Body of pancreas (tissue), 4 donors: ENCODE data around the gene SLC16A6.

ENCODE experiments used
- POLR2A ChIP-seq, 3 donors: fragments of 450-650 bp; IDR thresholded peaks; one replicate each; pipeline ENCODE4 v1.6.1; 2016; ENCODE audit warnings: antibody characterized with exemption in 3 of 3, mild to moderate bottlenecking in 2 of 3
- TF ChIP-seq, protein P1 (sequence below), 7 experiments: fragments of 450-650 bp in 4 of 7; fragments of 200-600 bp in 3 of 7; sonication (generic) in 3 of 7; IDR thresholded peaks; one replicate each; pipeline ENCODE4 v1.5.1; 2016 to 2019; ENCODE audit warnings: antibody characterized with exemption in 7 of 7

DNA sequence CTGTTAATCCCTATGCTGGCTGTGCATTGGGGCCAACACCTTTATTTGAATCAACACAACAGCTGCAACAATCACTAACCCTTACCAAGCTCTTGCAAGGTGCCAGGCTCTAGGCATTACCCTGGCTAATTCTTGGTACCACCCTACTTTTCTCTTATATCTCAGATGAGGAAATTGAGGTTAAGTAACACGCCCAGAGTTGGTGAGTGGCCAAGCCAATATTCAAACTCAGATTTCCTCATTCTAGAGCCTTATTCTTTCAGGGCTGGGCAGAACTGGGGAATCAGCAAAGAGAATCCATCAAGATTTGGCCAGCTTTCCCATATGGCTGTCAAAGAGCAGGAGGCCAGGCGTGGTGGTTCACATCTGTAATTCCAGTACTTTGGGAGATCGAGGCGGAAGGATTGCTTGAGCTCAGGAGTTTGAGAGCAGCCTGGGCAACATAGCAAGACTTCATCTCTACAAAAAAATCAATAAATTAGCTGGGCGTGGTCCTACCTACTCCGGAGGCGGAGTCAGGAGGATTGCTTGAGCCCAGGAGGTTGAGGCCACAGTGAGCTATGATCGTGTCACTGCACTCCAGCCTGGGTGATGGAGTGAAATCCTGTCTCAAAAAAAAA lies 24.1 kb upstream of the SLC16A6 start:
- TF ChIP-seq, protein P1, sequence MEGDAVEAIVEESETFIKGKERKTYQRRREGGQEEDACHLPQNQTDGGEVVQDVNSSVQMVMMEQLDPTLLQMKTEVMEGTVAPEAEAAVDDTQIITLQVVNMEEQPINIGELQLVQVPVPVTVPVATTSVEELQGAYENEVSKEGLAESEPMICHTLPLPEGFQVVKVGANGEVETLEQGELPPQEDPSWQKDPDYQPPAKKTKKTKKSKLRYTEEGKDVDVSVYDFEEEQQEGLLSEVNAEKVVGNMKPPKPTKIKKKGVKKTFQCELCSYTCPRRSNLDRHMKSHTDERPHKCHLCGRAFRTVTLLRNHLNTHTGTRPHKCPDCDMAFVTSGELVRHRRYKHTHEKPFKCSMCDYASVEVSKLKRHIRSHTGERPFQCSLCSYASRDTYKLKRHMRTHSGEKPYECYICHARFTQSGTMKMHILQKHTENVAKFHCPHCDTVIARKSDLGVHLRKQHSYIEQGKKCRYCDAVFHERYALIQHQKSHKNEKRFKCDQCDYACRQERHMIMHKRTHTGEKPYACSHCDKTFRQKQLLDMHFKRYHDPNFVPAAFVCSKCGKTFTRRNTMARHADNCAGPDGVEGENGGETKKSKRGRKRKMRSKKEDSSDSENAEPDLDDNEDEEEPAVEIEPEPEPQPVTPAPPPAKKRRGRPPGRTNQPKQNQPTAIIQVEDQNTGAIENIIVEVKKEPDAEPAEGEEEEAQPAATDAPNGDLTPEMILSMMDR (IDR thresholded peaks at IDR 0.05), result no peak
- TF ChIP-seq POLR2A (IDR thresholded peaks at IDR 0.05), result no peak
